Vagina (tissue), 2 donors: ENCODE data around the gene TSHZ3. TPM values are rescaled to one million over a fixed set of nuclear protein-coding genes. Genes with fewer than 3 reads are reported as not detected.

Source experiments
- DNase-seq, 2 donors: peaks; one replicate each; pipeline ENCODE4 v3.0.0-alpha.2; 2017; ENCODE audit errors: extremely low spot score in 2 of 2
- H3K27ac ChIP-seq: fragments of 200-600 bp; sonication (generic); one replicate; pipeline ENCODE4 v1.5.1; 2019
- H3K27me3 ChIP-seq: fragments of 200-600 bp; sonication (generic); one replicate; pipeline ENCODE4 v1.5.1; 2019
- H3K36me3 ChIP-seq, 2 donors: fragments of 200-600 bp; sonication (generic); one replicate each; pipeline ENCODE4 v1.5.1; 2017 to 2019
- H3K4me1 ChIP-seq: fragments of 200-600 bp; sonication (generic); one replicate; pipeline ENCODE4 v1.5.1; 2019
- H3K4me3 ChIP-seq, 2 donors: fragments of 200-600 bp; sonication (generic); 1 replicate in 1 of 2; 2 replicates in 1 of 2; pipeline ENCODE4 v1.5.1; 2016 to 2019
- H3K9me3 ChIP-seq: fragments of 200-600 bp; sonication (generic); one replicate; pipeline ENCODE4 v1.5.1; 2019
- CTCF ChIP-seq, 3 experiments: fragments of 450-650 bp in 2 of 3; fragments of 200-600 bp in 1 of 3; sonication (generic) in 1 of 3; IDR thresholded peaks; one replicate each; pipeline ENCODE4 v1.5.1; 2017 to 2019; ENCODE audit warnings: antibody characterized with exemption in 3 of 3, mild to moderate bottlenecking in 2 of 3, moderate library complexity in 2 of 3
- POLR2A ChIP-seq, 2 donors: fragments of 450-650 bp; IDR thresholded peaks; one replicate each; pipeline ENCODE4 v1.6.1; 2017; ENCODE audit warnings: antibody characterized with exemption in 2 of 2, mild to moderate bottlenecking in 2 of 2, moderate library complexity in 2 of 2
- POLR2AphosphoS5 ChIP-seq, 2 donors: sonication (generic); formaldehyde crosslinking; IDR thresholded peaks; one replicate each; pipeline ENCODE4 v1.9.0; 2017; ENCODE audit warnings: antibody characterized with exemption in 2 of 2, mild to moderate bottlenecking in 2 of 2, low read depth in 1 of 2; ENCODE audit not compliant: insufficient read depth in 1 of 2
- intact Hi-C: fragments of 100-400 bp; cut with DNase I; formaldehyde crosslinking; loops from one replicate; pipeline ENCODE4 v1.15.1; 2023
- total RNA-seq: library from RNA; depleted of rRNA; stranded (reverse); fragments of >200 nt; gene quantifications from one replicate; pipeline ENCODE4 v1.2.3, GENCODE V29; 2016

The TSHZ3 gene
- total RNA-seq, 1 donor from 2014 or later = 13.5 TPM

- TF ChIP-seq CTCF (IDR thresholded peaks at IDR 0.05) (no peak), POLR2AphosphoS5 (IDR thresholded peaks at IDR 0.05; ENCODE audit: insufficient read depth in 1 of 2, low read depth in 1 of 2) (no peak), POLR2A (IDR thresholded peaks at IDR 0.05) (no peak)
- intact Hi-C loops = no loop called here
- no peak for DNase-seq
- Histone ChIP-seq H3K36me3 (no peaks in the 10 kb centered on the region), H3K27ac (no peak overlapping the region), H3K4me3 (no peak overlapping the region), H3K27me3 (no peaks in the 10 kb centered on the region), H3K9me3 (no peaks in the 10 kb centered on the region), H3K4me1 (no peaks in the 10 kb centered on the region)
Measured at GRCh38 chr19:31296741-31297390, 52.4 kb downstream of the TSHZ3 start.

GRCh38 chr19:31294189-31294588 is 55.0 kb downstream of the TSHZ3 start:
- intact Hi-C loops = no loop called here
- no peak overlapping the region for H3K27ac ChIP-seq
- no peaks in the 10 kb centered on the region for H3K36me3 ChIP-seq
- no peaks in the 10 kb centered on the region for H3K9me3 ChIP-seq
- no peaks in the 10 kb centered on the region for H3K27me3 ChIP-seq
- no peak overlapping the region for H3K4me3 ChIP-seq
- no peaks in the 10 kb centered on the region for H3K4me1 ChIP-seq
- no peak for DNase-seq
- no peak for TF ChIP-seq POLR2AphosphoS5 (IDR thresholded peaks at IDR 0.05; ENCODE audit: insufficient read depth in 1 of 2, low read depth in 1 of 2)
- TF ChIP-seq CTCF (IDR thresholded peaks at IDR 0.05) = no peak
- TF ChIP-seq POLR2A (IDR thresholded peaks at IDR 0.05) = no peak

- no peaks in the 10 kb centered on the region for H3K36me3 ChIP-seq
- no peak overlapping the region for H3K27ac ChIP-seq
- H3K27me3 ChIP-seq = no peaks in the 10 kb centered on the region
- intact Hi-C loops = no loop called here
- H3K4me1 ChIP-seq = no peaks in the 10 kb centered on the region
- DNase-seq = no peak
- no peaks in the 10 kb centered on the region for H3K9me3 ChIP-seq
- no peak for TF ChIP-seq POLR2A (IDR thresholded peaks at IDR 0.05)
- no peak for TF ChIP-seq POLR2AphosphoS5 (IDR thresholded peaks at IDR 0.05; ENCODE audit: insufficient read depth in 1 of 2, low read depth in 1 of 2)
- TF ChIP-seq CTCF (IDR thresholded peaks at IDR 0.05) = no peak
- no peak overlapping the region for H3K4me3 ChIP-seq
Measured at GRCh38 chr19:31292639-31293185, 56.5 kb downstream of the TSHZ3 start.

GRCh38 chr19:31290931-31291590 is 58.2 kb downstream of the TSHZ3 start:
- Histone ChIP-seq H3K9me3 (no peaks in the 10 kb centered on the region), H3K4me1 (peaks cover 10% of the 10 kb centered on the region), H3K36me3 (no peaks in the 10 kb centered on the region), H3K27ac (no peak overlapping the region), H3K4me3 (no peak overlapping the region), H3K27me3 (no peaks in the 10 kb centered on the region)
- no peak for DNase-seq
- TF ChIP-seq POLR2AphosphoS5 (IDR thresholded peaks at IDR 0.05; ENCODE audit: insufficient read depth in 1 of 2, low read depth in 1 of 2) = no peak
- TF ChIP-seq CTCF (IDR thresholded peaks at IDR 0.05) = no peak
- TF ChIP-seq POLR2A (IDR thresholded peaks at IDR 0.05) = no peak
- intact Hi-C loops = no loop called here

- peaks cover 16% of the 10 kb centered on the region for H3K4me1 ChIP-seq
- intact Hi-C loops = no loop called here
- DNase-seq = no peak
Measured at GRCh38 chr19:31289976-31290375, 59.3 kb downstream of the TSHZ3 start.

More at GRCh38 chr19:31289976-31290375, 59.3 kb downstream of the TSHZ3 start:
- no peak for TF ChIP-seq POLR2AphosphoS5 (IDR thresholded peaks at IDR 0.05; ENCODE audit: insufficient read depth in 1 of 2, low read depth in 1 of 2)
- no peak for TF ChIP-seq CTCF (IDR thresholded peaks at IDR 0.05)
- TF ChIP-seq POLR2A (IDR thresholded peaks at IDR 0.05) = no peak
- no peaks in the 10 kb centered on the region for H3K9me3 ChIP-seq
- H3K27ac ChIP-seq = no peak overlapping the region
- no peaks in the 10 kb centered on the region for H3K27me3 ChIP-seq
- no peak overlapping the region for H3K4me3 ChIP-seq
- no peaks in the 10 kb centered on the region for H3K36me3 ChIP-seq
